HepG2 (cell line): ENCODE data around the gene HIRA. TPM values are rescaled to one million over a fixed set of nuclear protein-coding genes. Genes with fewer than 3 reads are reported as not detected.

Source experiments
- ATAD3A ChIP-seq: sonication (generic); formaldehyde crosslinking; IDR thresholded peaks from 2 replicates; pipeline ENCODE4 v1.4.0; 2020; ENCODE audit warnings: missing genetic modification reagents
- BRD4 ChIP-seq: sonication (generic); formaldehyde crosslinking; IDR thresholded peaks from 2 replicates; pipeline ENCODE4 v1.4.0; 2020; ENCODE audit warnings: missing genetic modification reagents
- CC2D1A ChIP-seq: sonication (generic); formaldehyde crosslinking; IDR thresholded peaks from 2 replicates; pipeline ENCODE4 v1.8.1; 2023; ENCODE audit warnings: mild to moderate bottlenecking, missing genetic modification reagents
- HOXA3 ChIP-seq: sonication (generic); formaldehyde crosslinking; IDR thresholded peaks from 2 replicates; pipeline ENCODE4 v1.5.0; 2020; ENCODE audit warnings: missing genetic modification reagents
- KAT7 ChIP-seq: IDR thresholded peaks from 2 replicates; pipeline ENCODE4 v1.6.1; 2018; ENCODE audit warnings: borderline replicate concordance, missing compliant biosample characterization
- KMT2B ChIP-seq: IDR thresholded peaks from 2 replicates; pipeline ENCODE4 v1.6.1; 2016; ENCODE audit warnings: missing genetic modification reagents, missing compliant biosample characterization
- NCOA5 ChIP-seq: sonication (generic); formaldehyde crosslinking; IDR thresholded peaks from 2 replicates; pipeline ENCODE4 v1.4.0; 2020; ENCODE audit warnings: missing genetic modification reagents
- NR2F6 ChIP-seq, 2 experiments: IDR thresholded peaks; 2 replicates each; pipeline ENCODE4 v1.6.1; 2016; ENCODE audit warnings: antibody characterized with exemption in 1 of 2, mild to moderate bottlenecking in 1 of 2
- PCBP1 ChIP-seq: fragments of 200-400 bp; formaldehyde crosslinking; IDR thresholded peaks from 2 replicates; pipeline ENCODE4 v1.6.1; 2017; ENCODE audit warnings: mild to moderate bottlenecking, low read depth, low read length, borderline replicate concordance
- SALL1 ChIP-seq: sonication (generic); formaldehyde crosslinking; IDR thresholded peaks from 2 replicates; pipeline ENCODE4 v1.8.0; 2022; ENCODE audit warnings: mild to moderate bottlenecking, missing genetic modification reagents
- SIX1 ChIP-seq: sonication (generic); formaldehyde crosslinking; IDR thresholded peaks from 2 replicates; pipeline ENCODE4 v1.4.0; 2020; ENCODE audit warnings: missing genetic modification reagents, borderline replicate concordance
- SIX4 ChIP-seq: sonication (generic); formaldehyde crosslinking; IDR thresholded peaks from 2 replicates; pipeline ENCODE4 v1.4.0; 2020; ENCODE audit warnings: missing genetic modification reagents
- SP5 ChIP-seq: IDR thresholded peaks from 2 replicates; pipeline ENCODE4 v1.6.1; 2016; ENCODE audit warnings: low read depth, borderline replicate concordance
- ZFYVE20 ChIP-seq: sonication (generic); formaldehyde crosslinking; IDR thresholded peaks from 2 replicates; pipeline ENCODE4 v1.8.0; 2023; ENCODE audit warnings: low read depth, mild to moderate bottlenecking, moderate library complexity, missing genetic modification reagents, borderline replicate concordance
- ZKSCAN5 ChIP-seq: sonication (generic); formaldehyde crosslinking; IDR thresholded peaks from 2 replicates; pipeline ENCODE4 v1.5.1; 2020; ENCODE audit warnings: mild to moderate bottlenecking, missing genetic modification reagents
- ZNF274 ChIP-seq: sonication (generic); formaldehyde crosslinking; IDR thresholded peaks from 2 replicates; pipeline ENCODE4 v1.5.1; 2020; ENCODE audit warnings: mild to moderate bottlenecking, missing genetic modification reagents
- ZNF296 ChIP-seq: sonication (generic); formaldehyde crosslinking; conservative IDR thresholded peaks from 2 replicates; pipeline ENCODE4 v1.5.0; 2020; ENCODE audit warnings: mild to moderate bottlenecking, missing genetic modification reagents
- ZNF383 ChIP-seq: sonication (generic); formaldehyde crosslinking; IDR thresholded peaks from 2 replicates; pipeline ENCODE4 v1.4.0; 2020; ENCODE audit warnings: missing genetic modification reagents, mild to moderate bottlenecking, borderline replicate concordance
- ZNF563 ChIP-seq: sonication (generic); formaldehyde crosslinking; IDR thresholded peaks from 2 replicates; pipeline ENCODE4 v1.8.0; 2022; ENCODE audit warnings: mild to moderate bottlenecking, moderate library complexity, missing genetic modification reagents
- ZNF598 ChIP-seq: sonication (generic); formaldehyde crosslinking; IDR thresholded peaks from 2 replicates; pipeline ENCODE4 v1.5.1; 2020; ENCODE audit warnings: mild to moderate bottlenecking, missing genetic modification reagents, borderline replicate concordance
- ZNF605 ChIP-seq: sonication (generic); formaldehyde crosslinking; IDR thresholded peaks from 2 replicates; pipeline ENCODE4 v1.8.0; 2022; ENCODE audit warnings: mild to moderate bottlenecking, missing genetic modification reagents
- ZNF670 ChIP-seq: sonication (generic); formaldehyde crosslinking; IDR thresholded peaks from 2 replicates; pipeline ENCODE4 v1.8.0; 2022; ENCODE audit warnings: mild to moderate bottlenecking, missing genetic modification reagents, borderline replicate concordance
- ZNF772 ChIP-seq: sonication (generic); formaldehyde crosslinking; IDR thresholded peaks from 2 replicates; pipeline ENCODE4 v1.5.0; 2020; ENCODE audit warnings: mild to moderate bottlenecking, missing genetic modification reagents
- polyA plus RNA-seq, 8 experiments: library from polyadenylated mRNA; depleted of rRNA in 3 of 8; stranded (reverse) in 7 of 8; unstranded in 1 of 8; fragments of >200 nt; fragmentation: Illumina TruSeq in 4 of 8; extraction: Trizol in 4 of 8; gene quantifications; 2 replicates each; pipeline versions ENCODE4 v1.2.1 to v1.2.3, GENCODE V29; 2011 to 2016; ENCODE audit warnings: low read depth in 4 of 8, missing spikeins in 1 of 8, mixed read lengths in 1 of 8; ENCODE audit not compliant: insufficient read depth in 1 of 8
- total RNA-seq, 5 experiments: library from RNA; depleted of rRNA; stranded (reverse); fragments of >200 nt; fragmentation: Illumina TruSeq; extraction: Trizol; gene quantifications; 2 replicates each; pipeline ENCODE4 v1.2.3, GENCODE V29; 2016; ENCODE audit warnings: low read depth in 1 of 5
- TF ChIP-seq, protein P1 (sequence below): sonication (generic); formaldehyde crosslinking; IDR thresholded peaks from 2 replicates; pipeline ENCODE4 v1.5.0; 2020; ENCODE audit warnings: missing genetic modification reagents
- TF ChIP-seq, protein P2 (sequence below): sonication (generic); formaldehyde crosslinking; IDR thresholded peaks from 2 replicates; pipeline ENCODE4 v1.9.0; 2021; ENCODE audit warnings: missing genetic modification reagents, mild to moderate bottlenecking, borderline replicate concordance
- TF ChIP-seq, protein P3 (sequence below): sonication (generic); formaldehyde crosslinking; IDR thresholded peaks from 2 replicates; pipeline ENCODE4 v1.4.0; 2020; ENCODE audit warnings: mild to moderate bottlenecking, low read depth, missing genetic modification reagents
- TF ChIP-seq, protein P4 (sequence below): sonication (generic); formaldehyde crosslinking; IDR thresholded peaks from 2 replicates; pipeline ENCODE4 v1.5.0; 2020; ENCODE audit warnings: mild to moderate bottlenecking, low read depth, missing genetic modification reagents, borderline replicate concordance
- TF ChIP-seq, protein P5 (sequence below): sonication (generic); formaldehyde crosslinking; IDR thresholded peaks from 2 replicates; pipeline ENCODE4 v1.4.0; 2020; ENCODE audit warnings: mild to moderate bottlenecking, missing genetic modification reagents

Gene HIRA
- total and polyA plus RNA-seq, 2 of the 13 experiments (the other 11 are each of a cell fraction or from before 2014, with no cell fraction given): 21.5 to 29.2 TPM

DNA sequence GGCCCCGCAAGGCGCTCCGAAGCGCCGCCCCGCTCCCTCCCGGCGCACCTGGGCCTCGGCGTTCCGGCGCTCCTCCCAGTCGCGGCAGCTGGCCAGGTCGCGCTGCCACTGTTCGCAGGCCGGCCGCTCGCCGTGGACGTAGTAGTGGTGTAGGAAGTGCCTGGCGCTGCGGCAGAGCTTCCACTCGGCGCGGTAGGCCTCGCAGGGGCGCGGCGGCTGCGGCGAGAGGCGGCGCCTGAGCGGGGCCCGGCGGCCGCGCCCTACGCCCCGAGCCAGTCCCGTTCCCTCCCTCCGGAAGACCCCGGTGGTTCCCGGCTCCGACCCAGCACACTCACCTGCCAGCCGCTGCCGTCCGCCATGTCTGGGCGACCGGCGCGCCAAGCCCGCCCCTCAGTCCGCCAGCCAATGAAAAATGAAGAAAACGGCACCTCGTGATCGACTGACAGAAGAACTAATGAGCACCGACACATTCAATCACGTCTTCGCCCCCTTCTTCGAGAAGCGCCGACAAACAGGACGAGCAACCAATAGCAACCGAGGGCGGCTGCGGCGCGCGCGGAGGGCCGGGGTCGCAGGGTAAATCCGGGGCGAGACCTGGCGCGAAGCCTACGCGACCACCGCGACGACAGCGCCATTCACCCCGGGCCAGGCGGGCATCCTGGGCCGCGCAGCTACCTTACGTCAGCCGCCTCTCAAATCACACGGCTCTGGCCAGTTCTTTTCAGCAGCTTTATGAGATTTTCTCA, 16.0 kb upstream of the HIRA start, which contains the start of gene C22orf39 (continued):
- TF ChIP-seq, protein P1, sequence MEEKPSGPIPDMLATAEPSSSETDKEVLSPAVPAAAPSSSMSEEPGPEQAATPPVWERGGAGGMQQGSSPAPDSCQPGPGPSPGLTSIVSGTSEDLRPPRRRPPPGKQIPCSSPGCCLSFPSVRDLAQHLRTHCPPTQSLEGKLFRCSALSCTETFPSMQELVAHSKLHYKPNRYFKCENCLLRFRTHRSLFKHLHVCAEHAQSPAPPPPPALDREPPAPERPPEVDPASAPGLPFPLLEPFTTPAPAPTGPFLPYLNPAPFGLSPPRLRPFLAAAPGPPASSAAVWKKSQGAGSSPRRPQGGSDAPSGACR (CRISPR knock-in tag): no peak
- TF ChIP-seq, protein P2, sequence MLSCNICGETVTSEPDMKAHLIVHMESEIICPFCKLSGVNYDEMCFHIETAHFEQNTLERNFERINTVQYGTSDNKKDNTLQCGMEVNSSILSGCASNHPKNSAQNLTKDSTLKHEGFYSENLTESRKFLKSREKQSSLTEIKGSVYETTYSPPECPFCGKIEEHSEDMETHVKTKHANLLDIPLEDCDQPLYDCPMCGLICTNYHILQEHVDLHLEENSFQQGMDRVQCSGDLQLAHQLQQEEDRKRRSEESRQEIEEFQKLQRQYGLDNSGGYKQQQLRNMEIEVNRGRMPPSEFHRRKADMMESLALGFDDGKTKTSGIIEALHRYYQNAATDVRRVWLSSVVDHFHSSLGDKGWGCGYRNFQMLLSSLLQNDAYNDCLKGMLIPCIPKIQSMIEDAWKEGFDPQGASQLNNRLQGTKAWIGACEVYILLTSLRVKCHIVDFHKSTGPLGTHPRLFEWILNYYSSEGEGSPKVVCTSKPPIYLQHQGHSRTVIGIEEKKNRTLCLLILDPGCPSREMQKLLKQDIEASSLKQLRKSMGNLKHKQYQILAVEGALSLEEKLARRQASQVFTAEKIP (CRISPR knock-in tag): no peak
- TF ChIP-seq ZNF296 (CRISPR knock-in tag): no peak
- peak; percentile 12; the same call in 1 of the 2 replicates for TF ChIP-seq SIX4 (CRISPR knock-in tag)
- no peak for TF ChIP-seq BRD4 (CRISPR knock-in tag)
- TF ChIP-seq, protein P3, sequence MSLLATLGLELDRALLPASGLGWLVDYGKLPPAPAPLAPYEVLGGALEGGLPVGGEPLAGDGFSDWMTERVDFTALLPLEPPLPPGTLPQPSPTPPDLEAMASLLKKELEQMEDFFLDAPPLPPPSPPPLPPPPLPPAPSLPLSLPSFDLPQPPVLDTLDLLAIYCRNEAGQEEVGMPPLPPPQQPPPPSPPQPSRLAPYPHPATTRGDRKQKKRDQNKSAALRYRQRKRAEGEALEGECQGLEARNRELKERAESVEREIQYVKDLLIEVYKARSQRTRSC: no peak
- TF ChIP-seq KAT7 (CRISPR knock-in tag): no peak
- no peak; the same call in none of the 2 replicates for TF ChIP-seq SALL1 (CRISPR knock-in tag)
- no peak for TF ChIP-seq NR2F6 (IDR thresholded peaks at IDR 0.05)
- TF ChIP-seq NR2F6 (CRISPR knock-in tag; IDR thresholded peaks at IDR 0.05): peak; percentile 42; the same call in 1 of the 2 replicates
- no peak for TF ChIP-seq ZNF605 (CRISPR knock-in tag)
- TF ChIP-seq ZNF563 (CRISPR knock-in tag): peak; percentile 52; the same call in 1 of the 2 replicates
- TF ChIP-seq NCOA5: no peak
- no peak for TF ChIP-seq ATAD3A (CRISPR knock-in tag)
- peak; percentile 84; the same call in 1 of the 2 replicates for TF ChIP-seq ZNF598 (CRISPR knock-in tag)
- TF ChIP-seq HOXA3 (CRISPR knock-in tag): peak; percentile 92
- TF ChIP-seq CC2D1A: no peak
- no peak for TF ChIP-seq ZNF670 (CRISPR knock-in tag)
- TF ChIP-seq ZKSCAN5 (CRISPR knock-in tag): no peak
- TF ChIP-seq, protein P4, sequence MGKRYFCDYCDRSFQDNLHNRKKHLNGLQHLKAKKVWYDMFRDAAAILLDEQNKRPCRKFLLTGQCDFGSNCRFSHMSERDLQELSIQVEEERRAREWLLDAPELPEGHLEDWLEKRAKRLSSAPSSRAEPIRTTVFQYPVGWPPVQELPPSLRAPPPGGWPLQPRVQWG: no peak
- TF ChIP-seq ZNF274 (CRISPR knock-in tag): no peak
- no peak for TF ChIP-seq ZFYVE20 (CRISPR knock-in tag)
- TF ChIP-seq KMT2B (CRISPR knock-in tag): peak; percentile 78
- no peak for TF ChIP-seq PCBP1
- no peak for TF ChIP-seq SP5 (CRISPR knock-in tag)
- TF ChIP-seq ZNF772 (CRISPR knock-in tag): no peak; the same call in 1 of the 2 replicates
- no peak for TF ChIP-seq SIX1 (CRISPR knock-in tag)
- no peak for TF ChIP-seq ZNF383
- TF ChIP-seq, protein P5, sequence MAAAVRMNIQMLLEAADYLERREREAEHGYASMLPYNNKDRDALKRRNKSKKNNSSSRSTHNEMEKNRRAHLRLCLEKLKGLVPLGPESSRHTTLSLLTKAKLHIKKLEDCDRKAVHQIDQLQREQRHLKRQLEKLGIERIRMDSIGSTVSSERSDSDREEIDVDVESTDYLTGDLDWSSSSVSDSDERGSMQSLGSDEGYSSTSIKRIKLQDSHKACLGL (CRISPR knock-in tag): 0 out of 2 replicates have a peak, but pooled peaks have one; percentile 10
